Measurements from ENCODE around the gene EFCC1. TPM values are rescaled to one million over a fixed set of nuclear protein-coding genes. Genes with fewer than 3 reads are reported as not detected.
"Not testable (repeated sequence)": the region's sequence is repeated elsewhere in the genome, so short reads cannot be mapped to it uniquely, and the experiment has no call there.

The EFCC1 gene
- total RNA-seq, 2 experiments from 2014 or later, result not detected

DNA sequence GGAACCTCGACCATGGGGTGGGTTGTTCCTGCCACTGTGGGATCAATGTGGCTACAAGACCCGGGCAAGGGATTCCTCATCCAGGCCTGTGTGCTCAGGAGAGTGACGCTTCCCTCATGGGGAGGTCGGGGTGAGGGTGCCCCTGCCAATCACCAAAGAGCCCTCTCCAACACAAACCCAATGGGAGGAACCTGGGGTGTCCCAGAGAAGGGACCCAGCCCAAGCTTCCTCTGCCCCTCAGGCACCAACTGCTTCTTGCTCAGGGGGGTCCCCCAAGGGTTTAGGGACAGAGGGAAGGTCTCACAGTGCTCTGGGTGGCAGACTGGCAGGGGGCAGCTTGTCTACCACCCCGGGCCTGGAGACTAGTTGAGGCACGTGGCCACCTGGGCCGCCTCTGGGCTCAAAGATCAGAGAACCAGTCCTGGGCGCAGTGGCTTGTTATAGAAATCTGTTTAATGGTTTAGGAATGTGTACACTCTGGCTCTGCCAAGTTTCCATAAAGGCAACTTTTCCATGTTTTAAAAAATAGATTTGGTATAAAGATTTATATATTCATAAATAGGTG lies 86.1 kb downstream of the EFCC1 start:
- ChIA-PET POLR2A (no interaction called here), CTCF (no interaction called here)
- Mint-ChIP-seq H3K4me3 (no peak overlapping the region), H3K9me3 (no peaks in the 10 kb centered on the region), H3K27me3 (no peaks in the 10 kb centered on the region), H3K4me1 (no peaks in the 10 kb centered on the region), H3K36me3 (ENCODE audit: low read depth) (peaks cover 7% of the 10 kb centered on the region), H3K27ac (no peak overlapping the region)
- no peak for DNase-seq

- POLR2A ChIA-PET, H3K9me3 Mint-ChIP-seq: not testable (repeated sequence)
Observed at GRCh38 chr3:129087904-129088303, 86.8 kb downstream of the EFCC1 start.

GRCh38 chr3:129088312-129088711 lies 87.2 kb downstream of the EFCC1 start:
- H3K27ac Mint-ChIP-seq; H3K9me3 Mint-ChIP-seq; H3K4me3 Mint-ChIP-seq; H3K36me3 Mint-ChIP-seq (ENCODE audit: low read depth); DNase-seq; POLR2A ChIA-PET; H3K27me3 Mint-ChIP-seq; H3K4me1 Mint-ChIP-seq; CTCF ChIA-PET: not testable (repeated sequence)

More at GRCh38 chr3:129087904-129088303, 86.8 kb downstream of the EFCC1 start:
- H3K36me3 Mint-ChIP-seq (ENCODE audit: low read depth); H3K4me3 Mint-ChIP-seq; H3K27me3 Mint-ChIP-seq; H3K4me1 Mint-ChIP-seq; H3K27ac Mint-ChIP-seq; CTCF ChIA-PET; DNase-seq: not testable (repeated sequence)

Other genes starting within 250 kb of the EFCC1 start
- gene ACAD9, start 121.7 kb upstream of the EFCC1 start, total RNA-seq, result 10 to 100 TPM; 42.7 to 48.4 TPM
- under 1 TPM in 1 of 2 experiments, not detected in 1; 0.15 TPM for gene CFAP92, start 7.2 kb upstream of the EFCC1 start, total RNA-seq
- not detected for gene GP9, start 59.5 kb downstream of the EFCC1 start, total RNA-seq
- gene RAB43, start 120.5 kb downstream of the EFCC1 start, total RNA-seq, result 10 to 100 TPM; 46.3 to 48.1 TPM
- gene ISY1, start 159.8 kb downstream of the EFCC1 start, total RNA-seq, result 10 to 100 TPM; 63.9 to 66.2 TPM
- 100 to 1,000 TPM; 321 to 322 TPM for gene CNBP, start 182.6 kb downstream of the EFCC1 start, total RNA-seq
- 100 to 1,000 TPM; 157 TPM for gene COPG1, start 248.3 kb downstream of the EFCC1 start, total RNA-seq

Data from activated CD4-positive, alpha-beta memory T cell treated with anti-CD3 and anti-CD28 coated beads, Interleukin-2, amount 10 ng/mL, durations not matched to agents 7 days and 5 days (primary cell).